BJ (cell line): Measurements from ENCODE around the gene BRD2. TPM values are rescaled to one million over a fixed set of nuclear protein-coding genes. Genes with fewer than 3 reads are reported as not detected.
A peak's percentile ranks its signal among the peaks of the same experiment; 100 is the strongest.

Experiments
- CTCF ChIA-PET: fragments of 350-600 bp; formaldehyde crosslinking; extraction: SDS; loops from one replicate; lab custom pipeline; 2021; ENCODE audit warnings: antibody characterized with exemption, inconsistent platforms; lab: Yijun Ruan, JAX
- POLR2A ChIA-PET: fragments of 300-600 bp; sonication (Branson Sonifier 250); formaldehyde crosslinking; extraction: SDS; loops from one replicate; lab custom pipeline; 2021; ENCODE audit warnings: antibody characterized with exemption; lab: Charles Lee
- DNase-seq: peaks from one replicate; pipeline ENCODE4 v3.0.0-alpha.2; 2011; ENCODE audit warnings: low read depth
- H3K27me3 ChIP-seq: 2 replicates; pipeline ENCODE4 v1.6.0; 2011; ENCODE audit warnings: low read length; ENCODE audit not compliant: control insufficient read depth, insufficient read depth
- H3K36me3 ChIP-seq: 2 replicates; pipeline ENCODE4 v1.5.1; 2011; ENCODE audit warnings: low read length; ENCODE audit not compliant: control insufficient read depth, insufficient read depth
- H3K4me3 ChIP-seq: 2 replicates; pipeline ENCODE4 v1.5.1; 2011; ENCODE audit warnings: low read depth, mild to moderate bottlenecking, control low read depth, low read length
- CTCF ChIP-seq: IDR thresholded peaks from 2 replicates; pipeline ENCODE4 v1.5.1; 2011; ENCODE audit warnings: low read depth, mild to moderate bottlenecking, control low read depth, inconsistent platforms, low read length, moderate library complexity; ENCODE audit not compliant: insufficient read depth
- polyA plus RNA-seq: library from polyadenylated mRNA; depleted of rRNA; stranded (reverse); fragments of >200 nt; gene quantifications from 2 replicates; pipeline ENCODE4 v1.2.3, GENCODE V29; 2011

The BRD2 gene
- polyA plus RNA-seq, 1 experiment = 128 TPM

DNA sequence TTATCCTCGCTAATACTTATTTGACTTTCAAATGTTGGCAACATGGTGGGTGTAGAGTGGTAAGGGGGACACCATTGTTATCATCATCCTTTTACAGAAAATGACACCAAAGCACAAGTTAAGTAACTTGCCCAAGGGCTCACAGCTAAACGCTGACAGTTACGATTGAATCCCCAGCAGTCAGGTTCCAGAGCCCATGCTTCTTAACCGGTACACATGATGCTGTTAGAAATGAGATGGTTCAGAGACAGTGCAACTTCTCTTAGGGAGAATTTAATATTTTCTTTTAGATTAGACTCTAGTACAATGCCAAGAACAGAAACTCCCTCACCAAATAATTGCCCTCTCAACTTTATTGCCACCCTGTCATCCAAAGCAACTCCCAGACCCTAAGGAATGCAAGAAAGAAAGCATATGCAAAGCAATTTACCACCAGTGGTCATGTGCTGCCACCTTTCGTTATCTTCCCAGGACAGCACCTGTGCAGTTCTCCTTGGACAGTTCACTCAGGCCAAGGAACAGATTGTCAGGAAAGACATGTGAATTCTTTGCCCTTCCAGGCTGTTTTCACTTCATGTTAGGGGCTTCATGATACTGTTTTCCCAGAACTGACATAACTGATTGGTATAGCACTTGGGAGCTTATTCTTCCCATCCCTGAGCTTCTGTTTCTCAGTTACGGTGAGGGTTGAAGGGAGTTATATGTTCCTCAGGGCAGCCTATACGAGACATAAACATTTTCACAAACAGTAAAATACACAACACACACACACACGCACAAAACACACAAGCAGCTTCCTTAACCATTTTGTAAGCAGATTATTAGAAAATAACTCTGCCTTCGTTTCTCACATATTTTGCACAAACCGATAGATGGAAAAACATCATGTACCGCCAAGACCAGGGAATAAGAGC lies 20.6 kb upstream of the BRD2 start:
- POLR2A ChIA-PET = interaction anchor here (1.5 kb wide), 1 partner anchor 24 kb away, joined by 5 read pairs; no protein-coding TSS in a partner anchor
- no peaks in the 10 kb centered on the region; the same call in 1 of the 2 replicates for H3K27me3 ChIP-seq
- CTCF ChIA-PET = interaction anchor here (0.6 to 2.4 kb wide), 13 partner anchors 9 to 109 kb away, joined by 3 to 24 read pairs (median 4); partner anchors contain the start of gene TAP2
- H3K36me3 ChIP-seq = no peaks in the 10 kb centered on the region
- no peak overlapping the region for H3K4me3 ChIP-seq
- peak; percentile 47 for TF ChIP-seq CTCF
- no peak for DNase-seq

GRCh38 chr6:32949113-32949512 lies 19.3 kb upstream of the BRD2 start:
- TF ChIP-seq CTCF = no peak
- no peaks in the 10 kb centered on the region; the same call in 1 of the 2 replicates for H3K27me3 ChIP-seq
- ChIA-PET POLR2A (no interaction called here), CTCF (interaction anchor here (1.5 to 6.7 kb wide), 3 partner anchors 16 to 111 kb away, joined by 3 to 66 read pairs (median 24); partner anchors contain the start of gene TAP2)
- H3K36me3 ChIP-seq = no peaks in the 10 kb centered on the region
- no peak overlapping the region for H3K4me3 ChIP-seq
- no peak for DNase-seq

DNA sequence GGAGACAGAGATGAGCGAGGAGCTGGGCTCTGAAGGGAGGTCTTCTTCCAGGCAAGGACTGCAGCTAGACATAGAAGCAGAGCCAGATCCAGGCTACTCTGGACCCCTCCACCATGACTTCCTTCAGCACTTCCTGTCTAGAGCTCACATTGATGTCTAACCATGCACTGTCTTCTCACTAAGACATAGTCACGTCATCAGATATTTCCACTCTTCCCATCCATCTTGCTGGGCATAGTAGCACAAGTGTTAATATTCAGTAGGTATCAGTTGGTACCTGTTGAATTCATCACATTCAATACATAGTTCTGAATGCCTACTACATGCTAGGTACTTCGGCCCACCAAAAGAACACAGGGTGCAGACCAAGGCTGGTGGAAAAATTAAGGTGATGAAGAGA lies 18.4 kb upstream of the BRD2 start:
- Histone ChIP-seq H3K27me3 (no peaks in the 10 kb centered on the region; the same call in 1 of the 2 replicates), H3K4me3 (no peak overlapping the region), H3K36me3 (no peaks in the 10 kb centered on the region)
- DNase-seq = no peak
- no peak for TF ChIP-seq CTCF
- POLR2A ChIA-PET = no interaction called here
- CTCF ChIA-PET = interaction anchor here (0.6 to 6.7 kb wide), 5 partner anchors 9 to 82 kb away, joined by 3 to 66 read pairs (median 4); no protein-coding TSS in a partner anchor

GRCh38 chr6:32950449-32950848 lies 17.9 kb upstream of the BRD2 start:
- TF ChIP-seq CTCF = no peak
- Histone ChIP-seq H3K36me3 (no peaks in the 10 kb centered on the region), H3K4me3 (no peak overlapping the region), H3K27me3 (no peaks in the 10 kb centered on the region; the same call in 1 of the 2 replicates)
- DNase-seq = no peak
- CTCF ChIA-PET = interaction anchor here (1.2 to 6.7 kb wide), 5 partner anchors 9 to 37 kb away, joined by 3 to 66 read pairs (median 5); no protein-coding TSS in a partner anchor
- POLR2A ChIA-PET = no interaction called here
